Measurements from ENCODE around the gene MARCO. TPM values are rescaled to one million over a fixed set of nuclear protein-coding genes. Genes with fewer than 3 reads are reported as not detected.
A peak's percentile ranks its signal among the peaks of the same experiment; 100 is the strongest.

Gene MARCO
- total RNA-seq, 4 donors from 2014 or later: 0.91 to 6.7 (median 1.6) TPM

DNA sequence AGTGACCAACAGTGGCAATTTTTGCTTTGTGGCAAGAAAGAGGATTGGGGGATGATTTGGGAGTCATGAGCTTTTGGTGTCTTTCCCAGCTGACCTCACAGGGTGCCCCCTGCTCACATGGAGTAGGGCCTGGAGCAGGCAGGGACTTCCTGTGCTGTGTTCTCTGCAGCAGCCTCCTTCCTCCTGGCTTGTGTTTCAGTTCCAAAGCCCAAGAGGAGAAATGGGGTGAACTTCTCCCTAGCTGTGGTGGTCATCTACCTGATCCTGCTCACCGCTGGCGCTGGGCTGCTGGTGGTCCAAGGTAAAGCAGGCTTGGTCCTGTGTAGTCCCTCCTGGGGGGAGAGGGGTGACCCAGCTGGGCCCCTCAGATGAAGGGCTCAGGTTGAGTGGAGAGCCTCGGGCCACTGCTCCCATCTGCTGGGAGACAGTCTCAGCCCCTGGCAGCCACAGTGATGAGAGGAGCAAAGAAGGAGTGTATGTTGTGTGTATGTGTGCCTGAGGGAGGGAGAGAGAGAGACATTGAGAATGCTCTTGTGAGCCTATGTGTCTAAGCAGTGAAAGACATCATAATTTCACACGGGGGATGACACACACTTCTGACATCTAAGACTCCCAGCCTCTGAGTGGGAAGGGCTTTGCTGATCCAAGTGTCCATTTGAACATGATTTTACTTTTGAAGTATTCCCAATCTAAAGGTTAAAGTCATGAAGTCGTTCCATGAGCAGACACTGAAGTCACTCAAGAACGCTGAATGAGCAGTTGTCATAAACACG lies 27.2 kb downstream of the MARCO start:
- intact Hi-C loops (cut with DNase I; ENCODE audit: low total_unique reads): no loop called here
- DNase-seq (ENCODE audit: low spot score in 2 of 2): peak in 1 of 2 donors; percentile 58
- no peak overlapping the region for H3K4me3 ChIP-seq (ENCODE audit: low read depth, poor library complexity, severe bottlenecking)
- WGBS, 2 donors: 65 to 71% methylated on average over 7 of the region's 7 CpGs
- TF ChIP-seq, protein P1, sequence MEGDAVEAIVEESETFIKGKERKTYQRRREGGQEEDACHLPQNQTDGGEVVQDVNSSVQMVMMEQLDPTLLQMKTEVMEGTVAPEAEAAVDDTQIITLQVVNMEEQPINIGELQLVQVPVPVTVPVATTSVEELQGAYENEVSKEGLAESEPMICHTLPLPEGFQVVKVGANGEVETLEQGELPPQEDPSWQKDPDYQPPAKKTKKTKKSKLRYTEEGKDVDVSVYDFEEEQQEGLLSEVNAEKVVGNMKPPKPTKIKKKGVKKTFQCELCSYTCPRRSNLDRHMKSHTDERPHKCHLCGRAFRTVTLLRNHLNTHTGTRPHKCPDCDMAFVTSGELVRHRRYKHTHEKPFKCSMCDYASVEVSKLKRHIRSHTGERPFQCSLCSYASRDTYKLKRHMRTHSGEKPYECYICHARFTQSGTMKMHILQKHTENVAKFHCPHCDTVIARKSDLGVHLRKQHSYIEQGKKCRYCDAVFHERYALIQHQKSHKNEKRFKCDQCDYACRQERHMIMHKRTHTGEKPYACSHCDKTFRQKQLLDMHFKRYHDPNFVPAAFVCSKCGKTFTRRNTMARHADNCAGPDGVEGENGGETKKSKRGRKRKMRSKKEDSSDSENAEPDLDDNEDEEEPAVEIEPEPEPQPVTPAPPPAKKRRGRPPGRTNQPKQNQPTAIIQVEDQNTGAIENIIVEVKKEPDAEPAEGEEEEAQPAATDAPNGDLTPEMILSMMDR (IDR thresholded peaks at IDR 0.05): no peak
- TF ChIP-seq POLR2A (IDR thresholded peaks at IDR 0.05): no peak

- 82 to 83% methylated on average over 13 to 16 of the region's 16 CpGs for WGBS, 2 donors
- TF ChIP-seq POLR2A (IDR thresholded peaks at IDR 0.05): no peak
- TF ChIP-seq, protein P1 (IDR thresholded peaks at IDR 0.05): no peak
- H3K4me3 ChIP-seq (ENCODE audit: low read depth, poor library complexity, severe bottlenecking): no peak overlapping the region
- intact Hi-C loops (cut with DNase I; ENCODE audit: low total_unique reads): no loop called here
- DNase-seq (ENCODE audit: low spot score in 2 of 2): peak in 1 of 2 donors; percentile 77
Observed at GRCh38 chr2:118969734-118970395, 27.9 kb downstream of the MARCO start.

- intact Hi-C loops (cut with DNase I; ENCODE audit: low total_unique reads): no loop called here
- TF ChIP-seq POLR2A (IDR thresholded peaks at IDR 0.05): no peak
- TF ChIP-seq, protein P1 (IDR thresholded peaks at IDR 0.05): no peak
- H3K4me3 ChIP-seq (ENCODE audit: low read depth, poor library complexity, severe bottlenecking): no peak overlapping the region
- WGBS, 2 donors: 54 to 57% methylated on average over 10 of the region's 10 CpGs
- peak; percentile 56 to 89 for DNase-seq (ENCODE audit: low spot score in 2 of 2)
Observed at GRCh38 chr2:118970396-118971135, 28.6 kb downstream of the MARCO start.

GRCh38 chr2:118971245-118972122 lies 29.5 kb downstream of the MARCO start:
- intact Hi-C loops (cut with DNase I; ENCODE audit: low total_unique reads): no loop called here
- H3K4me3 ChIP-seq (ENCODE audit: low read depth, poor library complexity, severe bottlenecking): no peak overlapping the region
- 87 to 95% methylated on average over 8 of the region's 8 CpGs for WGBS, 2 donors
- DNase-seq (ENCODE audit: low spot score in 2 of 2): peak in 1 of 2 donors; percentile 69
- no peak for TF ChIP-seq POLR2A (IDR thresholded peaks at IDR 0.05)
- TF ChIP-seq, protein P1 (IDR thresholded peaks at IDR 0.05): no peak

GRCh38 chr2:118973542-118973951 lies 31.6 kb downstream of the MARCO start:
- WGBS, 2 donors: 50 to 54% methylated on average over 4 of the region's 4 CpGs
- DNase-seq (ENCODE audit: low spot score in 2 of 2): peak in 1 of 2 donors; percentile 82
- TF ChIP-seq, protein P1 (IDR thresholded peaks at IDR 0.05): no peak
- TF ChIP-seq POLR2A (IDR thresholded peaks at IDR 0.05): no peak
- no peak overlapping the region for H3K4me3 ChIP-seq (ENCODE audit: low read depth, poor library complexity, severe bottlenecking)
- intact Hi-C loops (cut with DNase I; ENCODE audit: low total_unique reads): no loop called here

Data from lower leg skin (tissue), 4 donors.